GM23248 (cell line): ENCODE results near the gene IRAK1. TPM values are rescaled to one million over a fixed set of nuclear protein-coding genes. Genes with fewer than 3 reads are reported as not detected.
"Not testable (repeated sequence)": the region's sequence is repeated elsewhere in the genome, so short reads cannot be mapped to it uniquely, and the experiment has no call there.

Experiments
- DNase-seq: peaks from one replicate; pipeline ENCODE4 v3.0.0-alpha.2; 2015
- H2AFZ ChIP-seq: fragments of 200-600 bp; sonication (generic); 2 replicates; pipeline ENCODE4 v1.6.1; 2016; ENCODE audit warnings: antibody characterized with exemption
- H3F3A ChIP-seq: fragments of 200-600 bp; sonication (generic); 2 replicates; pipeline ENCODE4 v1.6.1; 2016; ENCODE audit warnings: mild to moderate bottlenecking, antibody characterized with exemption, mixed run types; ENCODE audit not compliant: insufficient read depth
- H3K27ac ChIP-seq: fragments of 200-600 bp; sonication (generic); 2 replicates; pipeline ENCODE4 v1.5.1; 2016; ENCODE audit warnings: mild to moderate bottlenecking
- H3K27me3 ChIP-seq: fragments of 200-600 bp; sonication (generic); replicated peaks from 2 replicates; pipeline ENCODE4 v1.6.1; 2016; ENCODE audit warnings: mild to moderate bottlenecking; ENCODE audit not compliant: insufficient read depth
- H3K36me3 ChIP-seq: fragments of 200-600 bp; sonication (generic); 2 replicates; pipeline ENCODE4 v1.6.1; 2016; ENCODE audit warnings: low read depth, mild to moderate bottlenecking
- H3K4me1 ChIP-seq: fragments of 200-600 bp; sonication (generic); 2 replicates; pipeline ENCODE4 v1.6.1; 2016; ENCODE audit warnings: mild to moderate bottlenecking; ENCODE audit not compliant: insufficient read depth
- H3K4me2 ChIP-seq: fragments of 200-600 bp; sonication (generic); one replicate; pipeline ENCODE4 v1.6.1; 2016; ENCODE audit warnings: mild to moderate bottlenecking; ENCODE audit not compliant: unreplicated experiment
- H3K4me3 ChIP-seq: fragments of 200-600 bp; sonication (generic); 2 replicates; pipeline ENCODE4 v1.5.1; 2016; ENCODE audit warnings: mild to moderate bottlenecking
- H3K79me2 ChIP-seq: fragments of 200-600 bp; sonication (generic); 2 replicates; pipeline ENCODE4 v1.6.1; 2016; ENCODE audit warnings: mild to moderate bottlenecking; ENCODE audit not compliant: insufficient read depth
- H3K9ac ChIP-seq: fragments of 200-600 bp; sonication (generic); 2 replicates; pipeline ENCODE4 v1.6.1; 2016; ENCODE audit warnings: mild to moderate bottlenecking
- H3K9me2 ChIP-seq: fragments of 200-600 bp; sonication (generic); 2 replicates; pipeline ENCODE4 v1.6.1; 2016; ENCODE audit warnings: mixed run types, mild to moderate bottlenecking, moderate library complexity; ENCODE audit not compliant: insufficient read depth
- H3K9me3 ChIP-seq: fragments of 200-600 bp; sonication (generic); one replicate; pipeline ENCODE4 v1.6.1; 2017; ENCODE audit warnings: low read depth
- H4K20me1 ChIP-seq: fragments of 200-600 bp; sonication (generic); 2 replicates; pipeline ENCODE4 v1.6.0; 2016; ENCODE audit not compliant: insufficient read depth
- EZH2 ChIP-seq: fragments of 200-600 bp; sonication (generic); IDR thresholded peaks from 2 replicates; pipeline ENCODE4 v1.6.1; 2018; ENCODE audit warnings: antibody characterized with exemption, mild to moderate bottlenecking; ENCODE audit not compliant: insufficient read depth, poor library complexity, severe bottlenecking
- EZH2phosphoT487 ChIP-seq: fragments of 200-600 bp; sonication (generic); IDR thresholded peaks from 2 replicates; pipeline ENCODE4 v1.6.1; 2018; ENCODE audit warnings: antibody characterized with exemption, moderate library complexity, mild to moderate bottlenecking, low read depth; ENCODE audit not compliant: insufficient read depth
- WGBS, 2 experiments: methylation state at CpG; one replicate each; pipeline ENCODE4 v1.1.6; 2015 to 2017; ENCODE audit warnings: low lambda C conversion rate in 2 of 2, low coverage in 1 of 2; ENCODE audit errors: missing lambda C conversion rate in 2 of 2; 5-methylcytosine and 5-hydroxymethylcytosine counted together
- in situ Hi-C: fragments of 300-500 bp; cut with MboI; formaldehyde crosslinking; loops from 2 replicates; pipeline ENCODE4 v1.15.0; 2020
- polyA plus RNA-seq: library from polyadenylated mRNA; unstranded; fragments of >200 nt; fragmentation: Nextera tagmentation; extraction: Ambion mirVana; gene quantifications from 2 replicates; pipeline ENCODE4 v1.2.1, GENCODE V29; 2016
- total RNA-seq: library from RNA; depleted of rRNA; stranded (reverse); fragments of >200 nt; shearing (Covaris generic); gene quantifications from 2 replicates; pipeline ENCODE4 v1.2.3, GENCODE V29; 2014

Gene IRAK1
- total and polyA plus RNA-seq, 2 experiments from 2014 or later = 54.7 to 58.7 TPM

- H3K27ac ChIP-seq = no peak overlapping the region
- H4K20me1 ChIP-seq = no peaks in the 10 kb centered on the region
- no peaks in the 10 kb centered on the region for H3K27me3 ChIP-seq
- no peak for TF ChIP-seq EZH2
- no peaks in the 10 kb centered on the region for H3K36me3 ChIP-seq
- no peaks in the 10 kb centered on the region for H3K9me3 ChIP-seq
- no peak overlapping the region for H3K9ac ChIP-seq
- H3K4me2 ChIP-seq = no peak overlapping the region
- H3K9me2 ChIP-seq = no peaks in the 10 kb centered on the region
- WGBS, 2 experiments = 95 to 100% methylated on average over 6 to 8 of the region's 8 CpGs
- DNase-seq = no peak
- no peak overlapping the region for H3K4me3 ChIP-seq
- no peaks in the 10 kb centered on the region for H3K79me2 ChIP-seq
- H2AFZ ChIP-seq = no peak overlapping the region
- in situ Hi-C loops = no loop called here
- H3F3A ChIP-seq = no peaks in the 10 kb centered on the region
- H3K4me1 ChIP-seq = no peaks in the 10 kb centered on the region
Observed at GRCh38 chrX:153995504-153995903, 24.2 kb downstream of the IRAK1 start.

GRCh38 chrX:153994398-153994797 is 25.3 kb downstream of the IRAK1 start:
- H3K9ac ChIP-seq, H3K27ac ChIP-seq, H4K20me1 ChIP-seq, H3K4me2 ChIP-seq, H3K4me1 ChIP-seq, H3K79me2 ChIP-seq, H3K9me2 ChIP-seq, DNase-seq, H3K36me3 ChIP-seq, H3K9me3 ChIP-seq, in situ Hi-C loops, H3K27me3 ChIP-seq, H2AFZ ChIP-seq, H3K4me3 ChIP-seq, H3F3A ChIP-seq: not testable (repeated sequence)
- WGBS, 2 experiments = 80% methylated on average over 1 of the region's 5 CpGs; no CpG with 5 or more reads in 1 of the 2 experiments

GRCh38 chrX:153993978-153994377 is 25.7 kb downstream of the IRAK1 start:
- H2AFZ ChIP-seq = no peak overlapping the region
- no peak overlapping the region for H3K9ac ChIP-seq
- DNase-seq = no peak
- H3K27ac ChIP-seq = no peak overlapping the region
- TF ChIP-seq EZH2 (no peak), EZH2phosphoT487 (no peak)
- H3K9me2 ChIP-seq = no peaks in the 10 kb centered on the region
- no peaks in the 10 kb centered on the region for H3K27me3 ChIP-seq
- no peak overlapping the region for H3K4me3 ChIP-seq
- in situ Hi-C loops = no loop called here
- WGBS, 2 experiments = 87% methylated on average over 9 to 10 of the region's 10 CpGs
- H3K79me2 ChIP-seq = no peaks in the 10 kb centered on the region
- no peaks in the 10 kb centered on the region for H3K9me3 ChIP-seq
- H3K36me3 ChIP-seq = no peaks in the 10 kb centered on the region
- no peaks in the 10 kb centered on the region for H3F3A ChIP-seq
- no peaks in the 10 kb centered on the region for H3K4me1 ChIP-seq
- no peak overlapping the region for H3K4me2 ChIP-seq
- no peaks in the 10 kb centered on the region for H4K20me1 ChIP-seq

- Histone ChIP-seq H3K4me2 (no peak overlapping the region), H3K9me3 (no peaks in the 10 kb centered on the region), H3K79me2 (no peaks in the 10 kb centered on the region), H4K20me1 (no peaks in the 10 kb centered on the region), H3F3A (no peaks in the 10 kb centered on the region), H3K9me2 (no peaks in the 10 kb centered on the region), H3K27ac (no peak overlapping the region), H3K4me3 (no peak overlapping the region), H3K4me1 (no peaks in the 10 kb centered on the region), H3K36me3 (no peaks in the 10 kb centered on the region), H2AFZ (no peak overlapping the region), H3K27me3 (no peaks in the 10 kb centered on the region), H3K9ac (no peak overlapping the region)
- TF ChIP-seq EZH2phosphoT487 (no peak), EZH2 (no peak)
- in situ Hi-C loops = no loop called here
- no peak for DNase-seq
- 40 to 71% methylated on average over 1 to 12 of the region's 12 CpGs for WGBS, 2 experiments
Observed at GRCh38 chrX:153993079-153993478, 26.6 kb downstream of the IRAK1 start.

GRCh38 chrX:153992180-153992579 is 27.5 kb downstream of the IRAK1 start:
- no peaks in the 10 kb centered on the region for H3K36me3 ChIP-seq
- H3K4me2 ChIP-seq = no peak overlapping the region
- H3K27ac ChIP-seq = no peak overlapping the region
- no peaks in the 10 kb centered on the region for H3K4me1 ChIP-seq
- H3K9ac ChIP-seq = no peak overlapping the region
- H4K20me1 ChIP-seq = no peaks in the 10 kb centered on the region
- WGBS, 2 experiments = 88 to 95% methylated on average over 7 to 8 of the region's 8 CpGs
- no peaks in the 10 kb centered on the region for H3K27me3 ChIP-seq
- no peaks in the 10 kb centered on the region for H3K9me3 ChIP-seq
- no peak overlapping the region for H3K4me3 ChIP-seq
- no peaks in the 10 kb centered on the region for H3K9me2 ChIP-seq
- in situ Hi-C loops = no loop called here
- no peak for DNase-seq
- no peaks in the 10 kb centered on the region for H3F3A ChIP-seq
- H3K79me2 ChIP-seq = no peaks in the 10 kb centered on the region
- H2AFZ ChIP-seq = no peak overlapping the region
- TF ChIP-seq EZH2 (no peak), EZH2phosphoT487 (no peak)
